Measurements from ENCODE around the gene HHIPL1. TPM values are rescaled to one million over a fixed set of nuclear protein-coding genes. Genes with fewer than 3 reads are reported as not detected.

The HHIPL1 gene
- total RNA-seq, 1 experiment from 2014 or later: 2.6 TPM

DNA sequence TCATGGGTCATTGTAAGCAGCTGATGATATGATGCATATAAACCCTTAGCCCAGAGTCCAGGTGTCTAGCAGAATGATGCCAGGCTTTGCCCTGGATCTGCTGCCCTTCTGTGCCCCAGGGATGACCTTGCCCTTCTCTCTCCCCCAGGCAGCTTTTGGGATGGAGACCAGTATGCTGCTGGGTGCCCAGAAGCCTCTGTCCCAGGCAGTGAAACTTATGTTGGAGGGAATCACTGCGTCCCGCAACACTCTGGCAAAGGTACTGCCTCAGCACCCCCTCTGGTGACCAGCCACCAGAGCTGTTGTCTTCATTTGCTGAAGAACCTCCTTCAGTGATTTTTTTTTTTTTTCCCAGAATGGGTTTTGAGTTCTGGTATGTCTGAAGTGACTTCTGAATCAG, 62.5 kb downstream of the HHIPL1 start:
- Histone ChIP-seq H3K18ac (ENCODE audit: insufficient read length, low read depth, low read length) (no peak overlapping the region), H2BK20ac (ENCODE audit: low read depth, low read length, poor library complexity, severe bottlenecking) (no peak overlapping the region), H3K9ac (ENCODE audit: extremely low read depth, insufficient read length, low read length) (no peak overlapping the region), H3K4ac (ENCODE audit: low read depth, low read length) (no peak overlapping the region), H2BK15ac (ENCODE audit: low read depth, low read length) (no peak overlapping the region), H3K4me2 (ENCODE audit: insufficient read depth, insufficient read length, low read length) (no peak overlapping the region), H3T11ph (ENCODE audit: low read length) (no peak overlapping the region), H3K56ac (ENCODE audit: insufficient read length, low read depth, low read length) (no peak overlapping the region), H3K9me3 (ENCODE audit: control insufficient read depth, low read depth, low read length) (peaks cover 11% of the 10 kb centered on the region), H4K5ac (ENCODE audit: insufficient read length, low read depth, low read length) (no peak overlapping the region), H2BK12ac (ENCODE audit: insufficient read length, low read depth, low read length) (no peak overlapping the region), H3K79me2 (ENCODE audit: insufficient read depth, low read length) (no peaks in the 10 kb centered on the region), H2AFZ (ENCODE audit: low read length) (no peak overlapping the region), H3K23me2 (ENCODE audit: insufficient read length, low read depth, low read length, poor library complexity, severe bottlenecking) (peaks cover 4% of the 10 kb centered on the region), H3K27me3 (ENCODE audit: insufficient read depth, low read length) (no peaks in the 10 kb centered on the region), H4K20me1 (ENCODE audit: control insufficient read depth, insufficient read depth, insufficient read length) (no peaks in the 10 kb centered on the region), H3K79me1 (ENCODE audit: insufficient read depth, low read depth, low read length, poor library complexity, severe bottlenecking) (no peaks in the 10 kb centered on the region), H3K14ac (ENCODE audit: insufficient read depth, low read length) (no peak overlapping the region), H3K23ac (ENCODE audit: insufficient read length, low read depth, low read length) (no peak overlapping the region), H2BK5ac (ENCODE audit: insufficient read length, low read length) (no peak overlapping the region), H2BK120ac (ENCODE audit: low read depth, low read length, poor library complexity, severe bottlenecking) (no peak overlapping the region), H4K91ac (ENCODE audit: insufficient read length, low read depth, low read length) (no peak overlapping the region), H3K4me1 (ENCODE audit: insufficient read depth, low read length) (no peaks in the 10 kb centered on the region), H3K27ac (ENCODE audit: insufficient read length, low read depth, low read length) (no peak overlapping the region), H2AK5ac (ENCODE audit: insufficient read length, low read length) (no peak overlapping the region), H4K8ac (replicated peaks; ENCODE audit: insufficient read length, low read depth, low read length) (no peak overlapping the region)
- Mint-ChIP-seq H3K4me1 (no peaks in the 10 kb centered on the region), H3K27ac (no peak overlapping the region), H3K9me3 (peaks cover 19 to 32% of the 10 kb centered on the region in 2 experiments), H3K4me3 (no peak overlapping the region), H3K27me3 (ENCODE audit: low read depth) (peaks cover 14% of the 10 kb centered on the region), H3K36me3 (ENCODE audit: insufficient read depth in 1 of 3, low read depth in 3 of 3) (peaks cover 16 to 18% (median 16%) of the 10 kb centered on the region in 3 experiments)
- no CpG with 5 or more reads among the region's 2 CpGs for WGBS (ENCODE audit: extremely low coverage, insufficient read length, low lambda C conversion rate)
- peak; percentile 17 for DNase-seq
- TF ChIP-seq, protein P1, sequence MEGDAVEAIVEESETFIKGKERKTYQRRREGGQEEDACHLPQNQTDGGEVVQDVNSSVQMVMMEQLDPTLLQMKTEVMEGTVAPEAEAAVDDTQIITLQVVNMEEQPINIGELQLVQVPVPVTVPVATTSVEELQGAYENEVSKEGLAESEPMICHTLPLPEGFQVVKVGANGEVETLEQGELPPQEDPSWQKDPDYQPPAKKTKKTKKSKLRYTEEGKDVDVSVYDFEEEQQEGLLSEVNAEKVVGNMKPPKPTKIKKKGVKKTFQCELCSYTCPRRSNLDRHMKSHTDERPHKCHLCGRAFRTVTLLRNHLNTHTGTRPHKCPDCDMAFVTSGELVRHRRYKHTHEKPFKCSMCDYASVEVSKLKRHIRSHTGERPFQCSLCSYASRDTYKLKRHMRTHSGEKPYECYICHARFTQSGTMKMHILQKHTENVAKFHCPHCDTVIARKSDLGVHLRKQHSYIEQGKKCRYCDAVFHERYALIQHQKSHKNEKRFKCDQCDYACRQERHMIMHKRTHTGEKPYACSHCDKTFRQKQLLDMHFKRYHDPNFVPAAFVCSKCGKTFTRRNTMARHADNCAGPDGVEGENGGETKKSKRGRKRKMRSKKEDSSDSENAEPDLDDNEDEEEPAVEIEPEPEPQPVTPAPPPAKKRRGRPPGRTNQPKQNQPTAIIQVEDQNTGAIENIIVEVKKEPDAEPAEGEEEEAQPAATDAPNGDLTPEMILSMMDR (conservative IDR thresholded peaks at IDR 0.05): no peak

Data from H9 (cell line).